ENCODE data around the gene SF1.

DNA sequence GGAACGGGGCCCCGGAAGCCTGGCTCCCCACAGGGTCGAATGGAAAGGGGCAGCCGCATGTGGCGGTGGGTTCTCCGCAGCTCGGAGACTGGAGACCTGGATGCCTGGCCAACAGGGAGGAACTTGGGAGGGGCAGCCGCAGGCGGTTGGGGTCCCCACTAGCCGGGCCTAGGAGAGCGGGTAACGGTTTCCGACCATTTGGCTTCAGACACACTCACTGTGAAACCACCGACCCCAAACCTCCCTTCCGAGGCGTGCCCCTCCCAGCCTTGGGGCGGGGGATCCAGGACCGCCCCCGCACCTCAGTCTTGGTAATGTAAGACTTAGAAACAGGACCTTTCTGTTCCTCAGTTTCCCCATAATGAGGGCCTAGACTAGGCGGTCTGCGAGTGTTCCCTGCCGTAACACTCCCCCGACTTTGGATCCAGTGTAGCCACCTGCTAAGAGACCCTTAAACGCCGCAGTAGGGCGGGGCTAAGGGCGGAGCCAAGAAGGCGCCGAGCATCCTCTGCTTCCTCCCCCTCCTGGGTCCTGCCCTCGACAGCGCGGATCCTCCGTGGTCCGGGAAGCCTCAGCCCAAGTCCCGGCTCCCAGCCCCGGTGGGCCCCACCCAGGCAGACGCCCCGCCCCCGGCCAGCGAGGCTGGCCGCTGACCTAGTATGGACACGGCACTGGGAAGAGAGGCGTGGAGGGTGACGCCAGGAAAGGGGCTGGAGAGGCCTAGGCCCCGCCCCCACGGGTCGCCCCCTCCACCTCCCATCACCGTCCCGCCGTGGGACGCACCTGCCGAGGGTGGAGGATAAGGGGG, 32.6 kb downstream of the SF1 start:
- TF ChIP-seq, protein P1, sequence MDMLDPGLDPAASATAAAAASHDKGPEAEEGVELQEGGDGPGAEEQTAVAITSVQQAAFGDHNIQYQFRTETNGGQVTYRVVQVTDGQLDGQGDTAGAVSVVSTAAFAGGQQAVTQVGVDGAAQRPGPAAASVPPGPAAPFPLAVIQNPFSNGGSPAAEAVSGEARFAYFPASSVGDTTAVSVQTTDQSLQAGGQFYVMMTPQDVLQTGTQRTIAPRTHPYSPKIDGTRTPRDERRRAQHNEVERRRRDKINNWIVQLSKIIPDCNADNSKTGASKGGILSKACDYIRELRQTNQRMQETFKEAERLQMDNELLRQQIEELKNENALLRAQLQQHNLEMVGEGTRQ (IDR thresholded peaks at IDR 0.05; ENCODE audit: low read length), result no peak
- TF ChIP-seq YY1 (IDR thresholded peaks at IDR 0.05; ENCODE audit: low read depth, low read length), result no peak
- peak in 1 of 2 experiments; percentile 47; a peak in 1 of 3 replicates for TF ChIP-seq POLR2A (IDR thresholded peaks at IDR 0.05; ENCODE audit: control extremely low read depth in 1 of 2, low read depth in 2 of 2, low read length in 2 of 2)
- TF ChIP-seq TAF1 (IDR thresholded peaks at IDR 0.05; ENCODE audit: low read depth, low read length), result no peak; the same call in 1 of the 2 replicates
- no peak for TF ChIP-seq HDAC6 (IDR thresholded peaks at IDR 0.05; ENCODE audit: low read depth, low read length)
- TF ChIP-seq, protein P2, sequence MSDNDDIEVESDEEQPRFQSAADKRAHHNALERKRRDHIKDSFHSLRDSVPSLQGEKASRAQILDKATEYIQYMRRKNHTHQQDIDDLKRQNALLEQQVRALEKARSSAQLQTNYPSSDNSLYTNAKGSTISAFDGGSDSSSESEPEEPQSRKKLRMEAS (IDR thresholded peaks at IDR 0.05), result peak; percentile 6; the same call in 1 of the 2 replicates
- no peak for TF ChIP-seq EZH2 (IDR thresholded peaks at IDR 0.05; ENCODE audit: low read depth, low read length, severe bottlenecking)
- no peak for TF ChIP-seq EP300 (IDR thresholded peaks at IDR 0.05; ENCODE audit: borderline replicate concordance in 1 of 2, low read depth in 2 of 2, low read length in 2 of 2)
- TF ChIP-seq, protein P3, sequence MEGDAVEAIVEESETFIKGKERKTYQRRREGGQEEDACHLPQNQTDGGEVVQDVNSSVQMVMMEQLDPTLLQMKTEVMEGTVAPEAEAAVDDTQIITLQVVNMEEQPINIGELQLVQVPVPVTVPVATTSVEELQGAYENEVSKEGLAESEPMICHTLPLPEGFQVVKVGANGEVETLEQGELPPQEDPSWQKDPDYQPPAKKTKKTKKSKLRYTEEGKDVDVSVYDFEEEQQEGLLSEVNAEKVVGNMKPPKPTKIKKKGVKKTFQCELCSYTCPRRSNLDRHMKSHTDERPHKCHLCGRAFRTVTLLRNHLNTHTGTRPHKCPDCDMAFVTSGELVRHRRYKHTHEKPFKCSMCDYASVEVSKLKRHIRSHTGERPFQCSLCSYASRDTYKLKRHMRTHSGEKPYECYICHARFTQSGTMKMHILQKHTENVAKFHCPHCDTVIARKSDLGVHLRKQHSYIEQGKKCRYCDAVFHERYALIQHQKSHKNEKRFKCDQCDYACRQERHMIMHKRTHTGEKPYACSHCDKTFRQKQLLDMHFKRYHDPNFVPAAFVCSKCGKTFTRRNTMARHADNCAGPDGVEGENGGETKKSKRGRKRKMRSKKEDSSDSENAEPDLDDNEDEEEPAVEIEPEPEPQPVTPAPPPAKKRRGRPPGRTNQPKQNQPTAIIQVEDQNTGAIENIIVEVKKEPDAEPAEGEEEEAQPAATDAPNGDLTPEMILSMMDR (IDR thresholded peaks at IDR 0.05; ENCODE audit: control extremely low read depth in 1 of 3, insufficient read depth in 1 of 3, low read depth in 1 of 3, low read length in 3 of 3), result no peak
- TF ChIP-seq NRF1 (IDR thresholded peaks at IDR 0.05; ENCODE audit: low read depth, low read length), result no peak
- no peak for TF ChIP-seq JUND (IDR thresholded peaks at IDR 0.05; ENCODE audit: low read length)

Measured in H1 (cell line).